ENCODE data around the gene ANXA6. TPM values are rescaled to one million over a fixed set of nuclear protein-coding genes. Genes with fewer than 3 reads are reported as not detected.

The ANXA6 gene
- total and polyA plus RNA-seq, 10 of the 15 experiments (the other 5 are each of a cell fraction or from before 2014, with no cell fraction given) = 44.0 to 571 (median 465) TPM

GRCh38 chr5:151192626-151193025 is 35.0 kb upstream of the ANXA6 start (continued):
- TF ChIP-seq E4F1 (IDR thresholded peaks at IDR 0.05; ENCODE audit: borderline replicate concordance, partially characterized antibody) = no peak
- no peak for TF ChIP-seq SMAD1 (IDR thresholded peaks at IDR 0.05; ENCODE audit: low read depth, partially characterized antibody)
- no peak for TF ChIP-seq USF2 (IDR thresholded peaks at IDR 0.05; ENCODE audit: borderline replicate concordance, low read depth, low read length)
- no peak for TF ChIP-seq FOXK2 (IDR thresholded peaks at IDR 0.05)
- TF ChIP-seq NRF1 (conservative IDR thresholded peaks at IDR 0.05; ENCODE audit: low read depth, low read length) = no peak
- TF ChIP-seq ZBTB4 (CRISPR knock-in tag; IDR thresholded peaks at IDR 0.05) = no peak
- no peak for TF ChIP-seq CBFB (IDR thresholded peaks at IDR 0.05; ENCODE audit: low read depth)
- TF ChIP-seq, protein P1, sequence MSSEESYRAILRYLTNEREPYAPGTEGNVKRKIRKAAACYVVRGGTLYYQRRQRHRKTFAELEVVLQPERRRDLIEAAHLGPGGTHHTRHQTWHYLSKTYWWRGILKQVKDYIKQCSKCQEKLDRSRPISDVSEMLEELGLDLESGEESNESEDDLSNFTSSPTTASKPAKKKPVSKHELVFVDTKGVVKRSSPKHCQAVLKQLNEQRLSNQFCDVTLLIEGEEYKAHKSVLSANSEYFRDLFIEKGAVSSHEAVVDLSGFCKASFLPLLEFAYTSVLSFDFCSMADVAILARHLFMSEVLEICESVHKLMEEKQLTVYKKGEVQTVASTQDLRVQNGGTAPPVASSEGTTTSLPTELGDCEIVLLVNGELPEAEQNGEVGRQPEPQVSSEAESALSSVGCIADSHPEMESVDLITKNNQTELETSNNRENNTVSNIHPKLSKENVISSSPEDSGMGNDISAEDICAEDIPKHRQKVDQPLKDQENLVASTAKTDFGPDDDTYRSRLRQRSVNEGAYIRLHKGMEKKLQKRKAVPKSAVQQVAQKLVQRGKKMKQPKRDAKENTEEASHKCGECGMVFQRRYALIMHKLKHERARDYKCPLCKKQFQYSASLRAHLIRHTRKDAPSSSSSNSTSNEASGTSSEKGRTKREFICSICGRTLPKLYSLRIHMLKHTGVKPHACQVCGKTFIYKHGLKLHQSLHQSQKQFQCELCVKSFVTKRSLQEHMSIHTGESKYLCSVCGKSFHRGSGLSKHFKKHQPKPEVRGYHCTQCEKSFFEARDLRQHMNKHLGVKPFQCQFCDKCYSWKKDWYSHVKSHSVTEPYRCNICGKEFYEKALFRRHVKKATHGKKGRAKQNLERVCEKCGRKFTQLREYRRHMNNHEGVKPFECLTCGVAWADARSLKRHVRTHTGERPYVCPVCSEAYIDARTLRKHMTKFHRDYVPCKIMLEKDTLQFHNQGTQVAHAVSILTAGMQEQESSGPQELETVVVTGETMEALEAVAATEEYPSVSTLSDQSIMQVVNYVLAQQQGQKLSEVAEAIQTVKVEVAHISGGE (CRISPR knock-in tag; IDR thresholded peaks at IDR 0.05) = no peak
